IPS DF 4.7 (cell line): ENCODE data around the gene NBPF12.
"Not testable (repeated sequence)": the region's sequence is repeated elsewhere in the genome, so short reads cannot be mapped to it uniquely, and the experiment has no call there.

ENCODE experiments used
- DNase-seq: peaks from one replicate; pipeline ENCODE4 v3.0.0-alpha.2; 2013; ENCODE audit warnings: low spot score; ENCODE audit errors: extremely low read depth

NBPF12 gene

GRCh38 chr1:146972681-146973080 lies 34.6 kb downstream of the NBPF12 start:
- not testable (repeated sequence) for DNase-seq

- not testable (repeated sequence) for DNase-seq
Measured at GRCh38 chr1:146985855-146986254, 47.7 kb downstream of the NBPF12 start.

GRCh38 chr1:146986450-146986849 lies 48.3 kb downstream of the NBPF12 start:
- not testable (repeated sequence) for DNase-seq

GRCh38 chr1:146987502-146987901 lies 49.4 kb downstream of the NBPF12 start:
- not testable (repeated sequence) for DNase-seq

- DNase-seq: not testable (repeated sequence)
Measured at GRCh38 chr1:146989455-146989854, 51.3 kb downstream of the NBPF12 start.

- not testable (repeated sequence) for DNase-seq
Measured at GRCh38 chr1:147008495-147008894, 70.4 kb downstream of the NBPF12 start.

- DNase-seq: not testable (repeated sequence)
Measured at GRCh38 chr1:147026975-147027374, 88.9 kb downstream of the NBPF12 start.

- DNase-seq: not testable (repeated sequence)
Measured at GRCh38 chr1:147030066-147030653, 92.0 kb downstream of the NBPF12 start.

GRCh38 chr1:147039916-147040315 lies 101.8 kb downstream of the NBPF12 start:
- DNase-seq: no peak

- not testable (repeated sequence) for DNase-seq
Measured at GRCh38 chr1:147042891-147043290, 104.8 kb downstream of the NBPF12 start.

GRCh38 chr1:147044511-147044910 lies 106.4 kb downstream of the NBPF12 start:
- DNase-seq: not testable (repeated sequence)
